HG03571 (cell line): Measurements from ENCODE around the gene AMIGO3.
"Not testable (repeated sequence)": the region's sequence is repeated elsewhere in the genome, so short reads cannot be mapped to it uniquely, and the experiment has no call there.

ENCODE experiments used
- ATAC-seq: cut with Tn5 transposase; IDR thresholded peaks from one replicate; pipeline ENCODE4 v1.9.1; 2021; ENCODE audit not compliant: unreplicated experiment

The AMIGO3 gene

GRCh38 chr3:49689908-49690624 lies 29.4 kb downstream of the AMIGO3 start:
- ATAC-seq = not testable (repeated sequence)

- peak; percentile 49 for ATAC-seq
Observed at GRCh38 chr3:49689046-49689907, 30.2 kb downstream of the AMIGO3 start, which contains the start of the genes MST1 and RNF123. TSS of gene MST1 (minus strand) at chr3:49689474. CDS start at chr3:49688691, 783 bp downstream. TSS of gene RNF123 (plus strand) at chr3:49689557. CDS start at chr3:49691166, 1,609 bp downstream.

DNA sequence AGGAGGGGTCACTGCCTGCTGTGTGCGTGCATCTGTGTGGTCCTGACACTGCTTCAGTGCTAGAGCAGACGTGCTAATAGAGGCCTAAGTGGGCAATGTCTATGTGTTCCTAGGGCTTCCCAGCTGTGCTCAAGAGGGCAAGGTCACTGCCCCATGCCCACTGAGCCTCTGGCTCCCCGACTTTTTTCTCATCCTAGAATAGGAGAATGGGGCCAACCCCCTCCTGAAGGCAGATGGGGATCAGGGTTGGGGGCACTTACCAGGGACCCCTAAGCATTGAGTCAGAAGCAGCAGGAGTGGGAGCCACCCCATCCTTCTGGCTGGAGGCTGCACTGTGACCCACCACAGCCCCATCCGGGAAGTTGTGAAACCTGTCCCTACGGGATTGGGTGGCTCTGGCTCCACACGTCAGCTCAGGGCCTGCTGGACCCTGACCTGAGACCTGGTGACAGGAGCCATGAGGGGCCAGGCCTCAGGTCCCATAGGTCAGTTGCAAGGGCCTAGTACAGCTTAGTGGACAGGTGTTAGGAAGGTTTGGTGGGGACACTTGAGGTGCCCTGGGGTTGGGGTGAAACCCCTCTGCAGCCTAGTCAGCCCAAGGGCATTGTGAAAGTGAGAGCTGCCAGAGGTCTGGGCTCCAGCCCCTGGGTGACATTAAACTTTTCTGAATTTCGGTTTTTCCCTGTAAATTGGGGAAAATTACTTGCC lies 31.0 kb downstream of the AMIGO3 start:
- peak; percentile 9 for ATAC-seq

- not testable (repeated sequence) for ATAC-seq
Observed at GRCh38 chr3:49687424-49687795, 32.1 kb downstream of the AMIGO3 start.

DNA sequence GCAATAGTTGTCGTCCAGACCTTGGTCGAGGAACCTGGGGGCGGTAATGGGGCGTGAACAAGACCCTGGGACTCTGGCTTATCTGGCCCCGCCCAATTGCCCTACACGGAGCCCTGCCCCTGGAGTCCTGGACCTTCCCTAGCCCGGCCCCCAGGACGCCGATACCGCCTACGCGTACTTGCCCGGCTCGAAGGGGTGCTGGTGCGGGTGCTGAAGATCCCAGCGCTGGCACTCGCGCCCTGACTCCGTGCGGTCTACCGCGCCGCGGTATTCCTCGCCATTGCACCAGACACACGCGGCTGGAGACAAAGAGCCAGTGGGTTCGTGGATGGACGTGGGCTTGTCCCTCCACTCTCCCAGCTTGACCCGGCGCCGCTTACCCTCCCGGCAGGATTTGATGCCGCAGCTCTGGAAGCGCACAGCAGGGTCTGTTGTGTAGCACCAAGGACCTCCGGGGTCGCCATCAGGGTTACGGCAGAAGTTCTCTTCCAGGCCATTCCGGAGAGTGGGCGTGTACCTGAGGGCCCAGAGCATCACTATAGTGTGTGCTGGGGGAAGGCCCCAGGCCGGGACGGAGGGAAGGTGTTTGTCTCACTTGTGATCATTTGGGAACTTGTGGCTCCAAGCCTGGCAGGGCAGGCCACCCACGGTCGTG lies 32.6 kb downstream of the AMIGO3 start:
- not testable (repeated sequence) for ATAC-seq

DNA sequence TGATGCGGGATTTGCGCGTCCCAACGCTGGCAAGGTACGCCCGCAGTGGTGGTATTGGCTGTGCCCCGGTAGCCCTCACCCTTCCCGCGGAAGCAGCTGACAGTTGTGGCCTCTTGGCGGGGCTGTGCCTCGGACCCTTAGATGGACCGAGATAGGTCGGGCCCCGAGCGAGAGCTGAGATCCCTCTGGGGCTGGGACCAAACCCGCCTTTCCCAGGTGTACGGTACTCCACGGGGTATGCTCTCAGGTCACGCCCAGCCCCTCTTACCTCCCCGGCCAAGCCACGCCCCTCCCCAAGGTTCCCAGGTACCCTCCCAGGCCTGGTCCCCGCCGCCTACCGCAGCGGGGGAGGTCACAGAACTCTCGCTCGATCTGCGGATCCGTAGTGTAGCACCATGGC lies 33.1 kb downstream of the AMIGO3 start:
- not testable (repeated sequence) for ATAC-seq

DNA sequence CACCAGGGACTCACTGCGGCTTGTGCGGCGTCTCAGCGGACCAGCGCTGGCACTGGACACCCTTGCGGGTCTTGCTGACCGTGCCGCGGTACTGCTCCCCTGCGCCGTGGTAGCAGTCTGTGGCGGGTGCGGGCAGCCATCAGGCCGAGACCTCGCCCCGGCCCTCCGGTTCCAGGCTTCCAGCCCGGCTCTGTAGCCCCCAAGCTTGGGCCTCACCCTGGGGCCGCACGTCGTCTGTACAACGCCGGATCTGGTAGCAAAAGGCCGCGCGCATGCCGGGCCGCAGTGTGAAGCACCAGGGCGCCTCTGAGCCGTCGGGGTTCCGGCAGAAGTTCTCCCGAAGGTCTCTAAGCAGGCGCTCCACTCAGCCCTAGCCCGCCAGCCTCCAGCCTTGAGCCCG lies 33.6 kb downstream of the AMIGO3 start:
- ATAC-seq = not testable (repeated sequence)

DNA sequence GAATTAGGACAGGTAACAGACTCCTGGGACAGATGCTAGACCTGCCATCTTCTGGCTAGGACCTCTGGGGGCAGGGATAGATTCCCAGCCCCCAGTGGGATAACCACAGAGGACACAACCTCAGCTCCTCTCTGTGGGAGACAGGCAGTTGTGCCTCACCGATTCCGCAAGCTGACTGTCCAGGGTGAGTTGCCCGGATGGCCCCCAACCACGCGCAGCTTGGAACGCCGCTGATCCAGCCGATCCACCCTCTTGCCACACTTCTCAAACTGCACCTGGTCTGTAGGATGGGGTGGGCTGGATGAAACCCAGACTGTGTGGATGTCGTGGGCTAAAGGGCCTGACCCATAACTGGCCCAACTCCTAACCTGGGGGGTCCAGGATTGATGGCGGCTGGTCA lies 34.4 kb downstream of the AMIGO3 start:
- not testable (repeated sequence) for ATAC-seq

DNA sequence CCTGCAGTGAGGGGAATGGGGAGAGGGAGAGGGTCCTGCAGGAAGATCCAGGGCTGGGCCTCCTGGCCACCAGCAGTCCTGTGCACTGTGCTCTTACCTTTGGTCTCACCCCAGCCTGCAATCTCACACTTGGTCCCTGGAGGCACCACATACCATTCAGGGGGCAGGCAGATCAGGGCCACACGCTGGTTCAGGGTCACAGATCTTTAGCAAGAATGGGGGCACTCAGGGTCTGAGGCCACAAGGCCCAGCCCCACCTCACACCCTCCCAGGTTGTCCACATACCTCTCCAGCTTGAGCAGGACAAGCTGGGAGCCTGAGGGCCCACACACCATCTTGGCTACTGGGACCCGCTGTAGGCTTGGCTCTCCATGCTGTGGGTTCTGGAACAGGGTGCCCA lies 35.0 kb downstream of the AMIGO3 start:
- not testable (repeated sequence) for ATAC-seq

DNA sequence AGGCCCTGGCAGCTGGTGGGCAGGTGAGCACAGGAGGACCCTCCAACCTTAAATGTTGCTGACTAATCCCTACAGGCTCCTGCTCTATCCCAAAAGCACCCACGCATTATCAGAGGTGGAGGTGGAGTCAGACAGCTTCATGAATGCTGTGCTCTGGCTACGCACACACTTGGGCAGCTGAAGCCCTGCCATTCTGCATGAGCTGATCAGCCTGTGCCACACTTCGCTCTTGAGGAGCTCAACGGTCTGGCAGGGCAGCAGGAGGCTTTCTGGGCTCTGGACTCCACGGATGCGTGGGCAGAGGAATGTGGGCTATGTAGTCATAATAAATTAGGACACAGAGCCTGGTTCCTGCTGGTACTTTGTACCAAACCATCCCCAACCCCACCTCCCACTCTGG lies 36.3 kb downstream of the AMIGO3 start:
- no peak for ATAC-seq

- no peak for ATAC-seq
Observed at GRCh38 chr3:49681543-49681942, 37.9 kb downstream of the AMIGO3 start.

- no peak for ATAC-seq
Observed at GRCh38 chr3:49681232-49681522, 38.3 kb downstream of the AMIGO3 start.

DNA sequence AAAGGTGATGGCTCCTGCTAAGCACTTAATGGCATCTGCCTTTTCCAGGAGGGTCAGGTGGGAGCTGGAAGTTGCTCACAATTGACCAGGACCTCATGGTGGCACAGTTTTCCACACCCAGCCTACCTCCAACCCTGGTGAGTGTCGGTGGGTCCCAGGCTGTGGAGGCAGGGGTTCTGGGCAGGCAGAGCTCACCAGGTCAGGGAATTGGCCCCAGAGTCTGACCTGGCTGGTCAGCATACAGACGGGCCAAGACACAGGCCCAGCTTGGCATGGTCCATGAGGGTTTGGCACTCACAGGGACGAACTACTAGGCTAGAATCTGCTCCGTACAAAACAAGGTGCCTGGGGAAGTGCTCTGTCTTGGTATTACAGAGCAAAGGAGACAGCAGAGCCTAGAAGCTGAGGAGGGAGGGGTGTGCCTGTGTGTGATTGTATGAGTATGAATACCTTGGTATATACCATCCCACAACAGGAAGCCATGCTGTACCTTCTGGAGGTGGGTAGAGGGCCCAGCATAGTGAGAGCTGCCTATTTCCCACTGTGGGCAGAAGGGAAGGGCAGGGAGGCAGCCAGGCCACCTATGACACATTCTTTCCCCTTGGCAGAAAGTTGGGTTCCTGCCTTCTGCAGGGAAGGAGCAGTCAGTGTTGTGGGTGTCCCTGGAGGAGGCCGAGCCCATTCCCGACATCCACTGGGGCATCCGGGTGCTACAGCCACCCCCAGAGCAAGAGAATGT lies 38.8 kb downstream of the AMIGO3 start:
- ATAC-seq = no peak

GRCh38 chr3:49675912-49676311 lies 43.6 kb downstream of the AMIGO3 start:
- ATAC-seq = no peak

- peak; percentile 22 for ATAC-seq
Observed at GRCh38 chr3:49674497-49674983, 44.9 kb downstream of the AMIGO3 start.

DNA sequence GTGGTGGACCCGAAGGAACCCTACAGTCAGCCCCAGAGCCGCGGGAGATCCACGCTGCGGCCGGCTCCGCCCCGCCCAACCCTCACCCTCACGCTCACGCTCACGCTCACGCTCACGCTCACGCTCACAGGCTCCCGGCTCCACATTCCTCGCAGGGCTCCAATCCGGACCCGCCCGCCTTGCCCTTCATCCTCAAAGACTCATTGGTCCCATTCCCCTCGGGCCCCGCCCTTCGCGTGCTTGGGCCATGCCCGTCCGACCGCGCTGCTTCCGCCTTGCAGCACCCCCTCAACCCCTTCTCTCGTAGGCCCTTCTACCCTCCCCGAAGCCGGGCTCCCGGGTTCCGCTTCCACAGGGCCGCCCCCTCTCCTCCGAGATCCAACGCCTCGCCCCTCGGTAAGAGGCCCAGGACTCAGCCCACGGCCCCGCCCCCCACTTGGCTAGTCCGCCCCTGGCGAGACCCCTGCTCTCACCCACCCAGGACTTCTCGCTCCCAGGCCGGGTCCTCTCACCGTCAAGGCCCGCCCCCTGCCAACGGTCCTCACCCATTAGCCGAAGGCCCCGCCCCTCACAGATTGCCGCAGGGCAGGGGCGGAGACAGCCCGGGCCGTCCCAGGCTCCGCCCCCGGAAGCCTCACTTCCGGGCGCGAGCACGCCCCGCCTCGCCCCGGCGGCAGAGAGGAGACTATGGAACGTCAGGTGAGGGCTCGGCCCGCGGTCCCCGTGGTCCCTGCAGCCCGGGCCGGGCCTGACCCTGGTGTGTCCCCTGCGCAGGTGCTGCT lies 45.6 kb downstream of the AMIGO3 start, which contains the start of gene APEH:
APEH (plus strand) TSS at position 637 of the 782 bp plus-strand sequence; CDS start at position 688, 51 bp downstream.
- peak; percentile 74 for ATAC-seq

DNA sequence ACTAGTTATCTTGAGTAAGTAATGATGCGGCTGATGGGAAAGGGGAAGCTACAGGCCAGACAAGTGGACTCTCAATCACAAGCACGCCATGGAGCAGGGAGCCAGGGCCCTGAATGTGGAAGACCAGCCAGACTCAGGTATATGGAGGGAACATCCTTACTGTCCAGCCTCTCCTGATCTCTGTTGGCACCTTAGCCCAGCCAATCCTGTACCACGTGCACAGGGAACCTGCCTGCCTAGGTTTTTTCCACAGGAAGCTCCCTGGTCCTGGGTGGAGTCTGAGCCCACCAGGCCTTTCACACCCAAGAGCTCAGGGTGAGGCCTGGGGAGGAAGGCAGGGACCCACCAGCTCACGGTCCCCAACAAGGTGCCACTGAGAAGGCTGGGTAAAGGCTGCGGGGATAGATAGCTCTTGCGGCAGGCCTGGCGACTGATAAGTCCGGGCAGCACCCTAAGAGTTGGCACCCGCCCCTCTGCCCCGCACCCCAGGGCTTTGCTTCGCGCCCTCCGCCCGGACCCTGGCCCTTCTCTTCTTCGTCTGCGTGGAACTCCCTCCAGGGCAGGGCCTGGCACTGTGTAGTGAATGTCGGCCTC lies 46.3 kb downstream of the AMIGO3 start:
- no peak for ATAC-seq

DNA sequence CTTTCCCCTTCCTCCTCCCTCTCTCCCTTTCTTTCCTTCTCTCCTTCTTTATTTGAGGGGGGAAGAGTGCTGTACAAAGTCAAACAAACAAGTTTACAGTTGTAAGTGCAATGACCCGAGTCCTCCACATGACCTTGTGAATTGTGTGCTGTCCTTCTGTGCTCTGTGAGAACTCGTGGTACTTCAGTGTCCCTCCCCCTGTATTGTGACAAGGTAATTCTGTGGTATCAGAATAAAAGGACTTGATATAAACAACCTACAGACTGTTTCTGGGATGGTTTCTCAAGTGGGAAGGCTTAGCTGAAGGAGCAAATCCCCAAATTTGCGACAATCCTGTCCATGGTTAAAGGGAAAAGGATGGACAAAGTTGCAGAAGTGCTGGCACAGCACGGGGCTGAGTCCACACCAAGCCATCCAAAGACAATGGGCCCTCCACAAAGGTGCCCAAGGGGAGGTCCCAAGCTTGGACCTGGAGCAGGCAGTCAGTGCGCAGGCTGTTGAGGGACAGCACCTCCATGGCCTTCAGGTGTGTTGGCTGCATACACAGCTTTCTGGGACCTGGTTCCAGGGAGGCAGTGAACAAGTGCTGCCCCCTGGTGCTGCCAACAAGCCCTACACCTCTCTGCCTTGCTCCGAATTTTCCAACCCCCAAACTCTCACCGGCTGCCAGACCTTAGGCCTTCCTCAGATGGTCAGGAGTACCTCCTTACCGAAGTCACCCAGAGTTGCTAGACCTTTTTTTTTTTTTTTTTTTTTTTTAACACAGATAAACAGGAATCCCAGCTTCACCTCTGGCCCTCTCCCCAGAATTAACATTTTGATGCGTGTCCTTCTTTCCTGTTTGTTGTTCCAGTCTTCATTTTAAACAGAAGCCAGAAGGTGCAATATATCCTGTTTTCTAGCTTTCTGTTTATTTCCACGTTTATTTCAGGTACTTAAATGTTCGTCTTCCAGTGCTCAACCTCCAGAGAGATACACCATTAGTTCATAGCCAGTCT lies 47.9 kb downstream of the AMIGO3 start:
- no peak for ATAC-seq
